HG03039 (cell line): ENCODE measurements around the gene NOSTRIN.
"Not testable (repeated sequence)": the region's sequence is repeated elsewhere in the genome, so short reads cannot be mapped to it uniquely, and the experiment has no call there.

Source experiments
- ATAC-seq: cut with Tn5 transposase; IDR thresholded peaks from one replicate; pipeline ENCODE4 v1.9.1; 2021; ENCODE audit warnings: mild to moderate bottlenecking, moderate library complexity; ENCODE audit not compliant: unreplicated experiment

Gene NOSTRIN

GRCh38 chr2:168801961-168802858 lies at the start of gene NOSTRIN:
Gene NOSTRIN (plus strand): TSS chr2:168802637. CDS start chr2:168802647, 10 bp downstream.
- ATAC-seq: no peak

GRCh38 chr2:168753765-168754329 lies 48.6 kb upstream of the NOSTRIN start:
- no peak for ATAC-seq

GRCh38 chr2:168757223-168757622 lies 45.2 kb upstream of the NOSTRIN start:
- ATAC-seq: no peak

GRCh38 chr2:168758970-168759820 lies 43.2 kb upstream of the NOSTRIN start:
- ATAC-seq: no peak

- ATAC-seq: no peak
These were observed 37.0 kb upstream of the NOSTRIN start for GRCh38 chr2:168765401-168765800.

GRCh38 chr2:168766600-168766999 lies 35.8 kb upstream of the NOSTRIN start:
- ATAC-seq: no peak

- no peak for ATAC-seq
These were observed 35.2 kb upstream of the NOSTRIN start for GRCh38 chr2:168767258-168767657.

GRCh38 chr2:168768357-168768756 lies 34.1 kb upstream of the NOSTRIN start:
- not testable (repeated sequence) for ATAC-seq

- no peak for ATAC-seq
These were observed 31.6 kb upstream of the NOSTRIN start for GRCh38 chr2:168770796-168771195.

GRCh38 chr2:168772704-168773103 lies 29.7 kb upstream of the NOSTRIN start:
- ATAC-seq: no peak

GRCh38 chr2:168773128-168773527 lies 29.3 kb upstream of the NOSTRIN start:
- ATAC-seq: no peak

GRCh38 chr2:168773719-168774521 lies 28.5 kb upstream of the NOSTRIN start:
- ATAC-seq: no peak

GRCh38 chr2:168775837-168776236 lies 26.6 kb upstream of the NOSTRIN start:
- ATAC-seq: no peak

- ATAC-seq: no peak
These were observed 21.8 kb upstream of the NOSTRIN start for GRCh38 chr2:168780669-168781071.

- ATAC-seq: no peak
These were observed 21.1 kb upstream of the NOSTRIN start for GRCh38 chr2:168781191-168781817.

GRCh38 chr2:168782271-168782670 lies 20.2 kb upstream of the NOSTRIN start:
- no peak for ATAC-seq

- no peak for ATAC-seq
These were observed 17.4 kb upstream of the NOSTRIN start for GRCh38 chr2:168784993-168785392.

GRCh38 chr2:168787098-168787781 lies 15.2 kb upstream of the NOSTRIN start:
- ATAC-seq: no peak

GRCh38 chr2:168787782-168788376 lies 14.6 kb upstream of the NOSTRIN start:
- ATAC-seq: no peak
